Right forelimb (tissue), 1 donor: ENCODE data around the gene EPHB2.
"Not testable (repeated sequence)": the region's sequence is repeated elsewhere in the genome, so short reads cannot be mapped to it uniquely, and the experiment has no call there.

ENCODE experiments used
- DNase-seq: peaks from one replicate; pipeline ENCODE4 v3.0.0-alpha.2; 2018

EPHB2 gene

DNA sequence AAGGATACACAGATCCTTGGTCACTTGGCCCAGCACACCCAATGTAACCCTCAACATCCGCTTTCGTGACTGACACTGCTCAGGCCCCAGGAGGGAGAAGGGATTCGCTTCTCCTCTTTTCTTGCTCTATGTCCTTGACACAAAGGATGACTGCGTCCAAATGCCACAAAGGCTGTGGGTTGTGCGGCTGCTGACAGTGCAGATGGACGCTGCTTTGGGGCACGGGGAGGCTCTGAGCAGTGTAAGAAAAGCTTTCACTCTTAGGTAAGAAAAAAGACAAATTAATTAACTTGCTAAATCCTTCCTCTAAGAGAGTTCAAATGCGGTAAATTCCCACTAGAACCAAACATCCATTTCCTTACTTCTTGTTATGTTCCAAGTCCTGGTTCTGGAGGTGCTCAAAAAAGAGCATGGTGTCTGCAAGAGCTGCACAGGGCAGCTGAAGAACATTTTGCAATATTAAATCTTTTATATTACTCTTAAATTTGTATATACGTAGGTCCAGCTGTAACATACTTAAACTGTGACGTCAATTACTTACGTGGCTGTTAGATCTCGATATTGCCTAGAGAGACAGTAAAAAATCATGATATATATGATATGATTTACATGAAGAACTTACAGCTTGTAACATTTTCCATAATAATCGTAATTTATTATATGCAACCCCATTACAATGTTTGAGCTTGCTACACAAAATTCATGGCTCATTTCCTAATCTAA lies 19.4 kb upstream of the EPHB2 start:
- DNase-seq, result no peak

DNA sequence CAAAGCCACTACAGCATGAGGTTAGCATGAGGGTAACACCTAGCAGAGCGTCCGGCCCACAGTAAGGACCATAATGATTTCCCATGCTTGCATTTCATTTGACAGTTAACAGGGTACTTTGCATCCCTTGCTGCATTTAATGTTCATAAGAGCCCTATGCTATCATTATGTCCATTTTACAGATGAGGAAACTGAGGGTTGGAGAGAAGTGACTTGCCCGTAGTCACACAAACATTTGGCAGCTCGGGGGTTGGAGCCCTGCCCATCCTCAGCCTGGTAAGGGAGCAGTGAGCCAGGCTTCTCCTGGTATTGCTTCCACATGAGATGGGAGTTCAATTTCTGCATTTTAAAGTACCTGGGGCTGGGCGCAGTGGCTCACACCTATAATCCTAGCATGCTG lies 16.5 kb upstream of the EPHB2 start:
- no peak for DNase-seq

DNA sequence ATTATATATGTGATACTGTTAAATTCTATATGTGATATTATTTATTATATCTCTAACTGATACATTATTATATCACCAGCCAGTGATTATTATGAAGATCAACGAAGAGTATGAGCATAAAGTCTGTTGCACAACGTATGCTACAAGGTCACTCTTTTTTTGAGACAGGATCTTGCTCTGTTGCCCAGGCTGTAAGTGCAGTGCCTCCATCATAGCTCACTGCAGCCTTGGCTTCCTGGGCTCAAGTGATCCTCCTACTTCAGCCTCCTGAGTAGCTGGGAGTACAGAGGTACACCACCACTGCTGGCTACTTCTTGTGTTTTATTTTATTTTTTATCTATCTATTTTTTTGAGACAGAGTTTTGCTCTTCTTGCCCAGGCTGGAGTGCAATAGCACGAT lies 14.0 kb upstream of the EPHB2 start:
- no peak for DNase-seq

DNA sequence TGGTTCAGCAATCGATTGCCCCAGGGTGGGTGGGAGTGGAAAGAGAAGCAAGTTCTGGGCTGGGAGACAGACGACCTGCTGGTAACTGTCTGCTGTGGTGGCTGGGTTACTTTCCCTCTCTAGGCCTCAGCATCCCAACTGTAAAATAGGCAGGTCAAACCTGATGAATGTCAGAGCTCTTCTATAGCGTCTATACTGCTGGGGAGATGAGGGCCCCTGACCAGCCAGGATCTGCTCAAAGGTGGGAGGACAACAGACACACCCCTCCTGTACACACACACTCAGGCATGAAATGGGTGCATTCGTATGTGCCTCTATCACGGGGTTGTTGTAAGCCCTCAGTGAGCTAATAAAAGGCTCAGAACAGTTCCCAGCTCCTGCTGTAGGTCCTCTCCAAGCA lies 12.7 kb upstream of the EPHB2 start:
- DNase-seq, result no peak

DNA sequence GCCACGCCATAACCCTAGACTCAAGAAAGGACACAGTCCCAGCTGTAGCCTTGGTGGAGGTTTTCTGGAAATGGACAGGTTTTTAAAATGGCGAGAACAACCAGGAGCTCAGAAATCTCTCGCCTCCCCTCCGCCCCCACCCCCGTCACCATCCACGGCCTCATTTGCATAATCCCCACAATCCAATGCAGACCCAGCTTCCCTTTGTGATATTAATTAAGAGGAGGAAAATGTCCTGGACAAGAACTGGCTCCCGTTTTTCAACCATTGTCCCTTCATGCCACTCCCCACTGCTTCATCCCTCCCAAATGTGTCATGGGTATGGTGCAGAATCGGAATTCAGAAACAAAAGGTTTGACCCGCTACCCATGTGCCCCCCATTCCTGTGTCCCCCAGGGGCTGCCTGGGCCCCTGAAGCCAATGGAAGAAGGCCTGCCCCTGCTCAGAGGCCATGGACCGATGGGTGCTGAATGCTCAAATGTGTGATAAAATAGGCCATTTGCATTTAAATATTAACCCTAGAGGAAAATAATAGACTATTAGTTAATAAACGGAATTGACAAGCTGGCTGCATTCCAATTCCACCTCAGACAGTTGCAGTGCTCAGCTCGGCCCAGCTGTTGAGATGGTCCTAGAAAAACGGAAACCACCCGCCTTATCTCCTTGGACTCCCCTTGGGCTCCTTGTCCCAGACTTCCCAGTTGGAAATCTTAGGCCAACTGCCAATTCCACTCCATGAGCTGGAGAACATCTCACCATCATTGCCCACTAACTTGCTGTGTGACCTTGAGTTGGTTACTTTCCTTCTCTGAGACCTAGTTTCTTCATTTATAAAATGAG lies 10.7 kb upstream of the EPHB2 start:
- DNase-seq, result no peak

DNA sequence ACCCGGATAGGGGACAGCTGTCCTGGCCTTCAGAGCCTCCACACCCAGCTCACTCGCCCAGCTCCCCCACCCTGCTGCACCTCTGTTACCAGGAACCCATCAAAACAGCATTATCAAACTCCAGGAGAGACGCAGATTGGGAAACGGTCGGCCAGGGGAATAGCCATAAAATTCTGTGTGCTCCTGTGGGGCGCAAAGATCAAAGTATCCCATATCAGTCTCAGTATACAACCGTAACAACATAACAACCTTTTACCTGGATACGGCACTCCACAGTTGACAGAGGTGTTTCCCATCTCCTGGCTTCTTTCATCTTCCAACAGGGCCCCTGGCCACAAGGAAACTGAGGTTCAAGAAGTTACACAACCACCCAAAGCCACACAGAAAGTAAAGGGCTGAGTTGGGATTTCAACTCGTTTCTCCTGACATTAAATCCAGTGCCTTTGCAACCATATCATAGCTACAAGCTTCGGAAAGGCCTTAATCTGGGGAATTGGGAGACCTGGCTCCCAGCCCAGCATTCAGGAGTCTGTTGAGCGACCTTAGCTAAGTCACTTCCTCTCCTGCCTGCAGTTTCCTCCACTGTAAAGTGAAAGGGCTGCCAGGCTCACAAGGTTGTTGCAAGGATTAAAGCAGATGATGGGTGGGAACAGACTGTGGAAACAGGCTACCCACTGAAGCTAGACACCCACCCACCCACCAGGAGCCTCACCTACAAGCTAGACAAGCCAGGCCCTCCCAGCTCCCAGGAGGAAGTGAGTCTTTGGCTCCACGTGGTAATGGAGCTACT lies 8.1 kb upstream of the EPHB2 start:
- DNase-seq, result no peak

DNA sequence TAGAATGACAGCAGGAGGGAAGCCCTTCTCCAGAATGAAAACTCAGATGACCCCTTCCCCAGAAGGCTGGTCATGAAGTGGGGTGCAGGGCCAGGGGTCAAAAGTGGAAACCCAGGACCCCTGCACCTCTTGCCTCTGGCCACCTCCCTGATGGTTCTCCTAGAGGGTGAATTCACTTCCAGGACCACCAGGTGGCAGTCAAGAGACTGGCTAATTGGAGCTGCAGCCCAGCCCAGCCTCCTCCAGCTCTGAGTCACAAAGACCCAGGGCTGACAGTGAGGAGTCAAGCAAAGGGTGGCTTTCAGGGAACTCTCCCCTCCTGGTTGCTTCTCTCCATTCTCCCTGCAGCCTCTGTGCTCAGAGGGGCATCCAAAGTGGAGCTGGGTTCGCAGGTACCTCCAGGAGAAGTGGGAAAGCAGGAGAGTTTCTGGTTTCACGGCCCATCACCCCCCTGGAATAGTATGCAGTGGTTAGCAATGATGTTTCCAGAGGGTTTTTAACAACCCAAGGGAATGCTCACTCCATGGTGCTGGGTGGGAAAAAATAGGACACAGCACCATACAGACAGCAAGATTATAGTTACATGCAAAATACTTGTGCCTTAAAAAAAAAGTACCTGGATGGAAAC lies 6.1 kb upstream of the EPHB2 start:
- DNase-seq, result peak; percentile 84

DNA sequence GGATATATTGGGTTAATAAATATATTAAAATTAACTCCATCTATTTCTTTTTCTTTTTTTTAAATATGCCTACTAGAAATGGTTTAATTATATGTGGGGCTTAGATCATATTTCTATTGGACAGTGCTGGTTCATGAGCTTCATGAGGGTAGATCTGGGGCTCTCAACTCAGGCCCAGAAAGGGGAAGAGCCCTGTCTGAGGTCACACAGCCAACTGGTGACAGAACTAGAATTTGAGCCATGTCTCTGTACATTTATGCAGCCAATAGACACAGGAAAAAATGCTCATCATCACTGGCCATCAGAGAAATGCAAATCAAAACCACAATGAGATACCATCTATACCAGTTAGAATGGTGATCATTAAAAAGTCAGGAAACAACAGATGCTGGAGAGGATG lies 5.1 kb upstream of the EPHB2 start:
- no peak for DNase-seq

DNA sequence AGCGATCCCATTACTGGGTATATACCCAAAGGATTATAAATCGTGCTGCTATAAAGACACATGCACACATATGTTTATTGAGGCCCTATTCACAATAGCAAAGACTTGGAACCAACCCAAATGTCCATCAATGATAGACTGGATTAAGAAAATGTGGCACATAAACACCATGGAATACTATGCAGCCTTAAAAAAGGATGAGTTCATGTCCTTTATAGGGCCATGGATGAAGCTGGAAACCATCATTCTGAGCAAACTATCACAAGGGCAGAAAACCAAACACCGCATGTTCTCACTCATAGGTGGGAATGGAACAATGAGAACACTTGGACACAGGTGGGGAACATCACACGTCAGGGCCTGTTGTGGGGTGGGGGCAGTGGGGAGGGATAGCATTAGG lies 4.5 kb upstream of the EPHB2 start:
- not testable (repeated sequence) for DNase-seq

DNA sequence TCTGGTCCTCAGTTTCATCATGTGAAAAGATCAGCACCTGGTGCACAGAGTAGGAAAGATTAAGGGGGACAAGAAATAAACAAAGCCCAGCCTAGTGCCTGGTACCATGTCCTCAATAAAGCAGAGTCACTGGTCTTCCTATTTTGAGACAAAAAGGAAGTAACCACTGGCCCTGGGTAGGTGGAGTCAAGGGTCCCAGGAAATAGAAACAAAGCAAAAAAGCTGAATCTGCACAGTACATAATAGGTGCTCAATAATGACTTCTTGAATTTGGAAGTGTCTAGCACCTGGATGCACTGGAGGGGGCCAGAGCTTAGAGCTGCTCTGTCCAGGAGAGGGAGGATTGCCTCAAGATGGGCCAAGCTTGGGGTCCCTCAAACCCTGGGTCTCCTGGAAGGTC lies 1.9 kb upstream of the EPHB2 start:
- no peak for DNase-seq

DNA sequence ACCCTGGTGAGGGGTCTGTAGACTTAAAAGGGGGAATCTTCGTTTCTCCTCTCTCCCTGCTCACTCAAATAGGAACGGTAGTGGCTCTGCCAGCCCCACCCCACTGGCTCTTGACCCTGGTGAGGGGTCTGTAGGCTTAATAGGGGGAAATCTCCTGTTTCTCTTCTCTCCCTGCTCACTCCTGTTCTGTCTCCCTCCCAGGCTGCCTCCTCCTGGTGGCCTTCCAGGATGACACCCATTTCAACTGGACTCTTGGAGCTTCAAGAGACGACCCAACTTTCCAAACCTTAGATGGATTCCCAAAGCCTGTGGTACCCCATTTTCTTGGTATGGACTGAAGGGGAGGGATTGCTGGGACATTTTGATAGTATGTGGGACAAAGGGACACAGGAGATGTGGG lies 1.4 kb upstream of the EPHB2 start:
- DNase-seq, result no peak

DNA sequence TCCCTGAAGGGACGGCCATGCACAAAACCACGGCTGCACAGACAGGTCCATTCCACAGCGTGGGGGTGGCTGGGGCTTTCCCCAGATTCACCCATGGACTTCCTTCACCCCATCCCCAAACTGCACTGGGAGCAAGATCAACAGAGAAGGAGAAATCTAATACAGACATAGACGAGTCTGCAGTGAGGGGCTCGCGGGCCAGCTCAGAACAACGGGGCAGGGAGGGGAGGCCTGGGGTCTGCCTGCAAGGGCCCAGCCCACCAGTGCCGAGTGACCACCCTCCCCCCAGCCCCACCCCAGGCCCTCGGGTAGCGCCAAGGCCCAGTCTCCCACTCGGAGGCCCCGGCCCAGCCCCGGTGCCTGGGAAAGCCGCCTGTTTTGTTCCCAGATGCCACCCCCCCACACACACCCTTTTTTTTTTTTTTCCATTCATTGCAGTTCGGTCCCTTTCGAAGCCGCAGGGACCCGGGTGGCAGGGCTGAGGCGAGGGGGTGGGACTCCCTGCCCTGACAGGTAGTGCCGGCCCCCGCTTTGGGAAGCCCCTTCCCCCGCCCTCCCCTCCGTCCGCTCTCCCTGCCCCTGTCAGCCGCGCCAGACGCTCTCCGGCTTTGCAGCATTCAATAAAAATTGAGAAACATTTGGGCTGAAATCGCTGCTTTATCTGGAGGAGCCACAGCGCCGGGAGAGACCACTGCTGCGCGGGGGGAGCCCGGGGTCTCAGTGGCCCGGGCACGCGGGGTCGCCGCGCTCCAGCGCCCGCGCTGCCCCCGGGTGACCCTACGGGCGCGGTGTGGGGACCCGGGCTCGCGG lies 543 bp upstream of the EPHB2 start:
- peak; percentile 87 for DNase-seq

DNA sequence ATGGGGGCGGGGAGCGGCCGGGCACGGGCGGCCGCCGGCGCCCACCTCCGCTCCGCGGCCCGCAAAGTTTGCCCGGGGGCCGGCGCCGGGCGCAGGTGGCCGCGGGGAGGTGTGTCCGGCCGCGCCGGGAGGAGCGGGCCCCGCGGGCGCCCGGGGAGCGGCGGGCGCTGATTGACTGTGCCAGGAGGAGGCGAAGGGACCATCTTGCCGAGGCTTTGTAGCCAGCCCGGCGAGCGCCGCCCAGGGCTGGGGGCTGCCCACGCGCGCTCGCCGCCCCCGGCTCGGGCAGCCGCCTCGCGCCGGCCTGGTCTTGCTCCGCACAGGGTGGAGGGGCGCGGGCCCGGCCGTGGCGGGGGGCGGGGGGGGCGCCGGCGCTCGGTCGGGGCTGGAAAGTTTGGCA lies 432 bp downstream of the EPHB2 start:
- no peak for DNase-seq

DNA sequence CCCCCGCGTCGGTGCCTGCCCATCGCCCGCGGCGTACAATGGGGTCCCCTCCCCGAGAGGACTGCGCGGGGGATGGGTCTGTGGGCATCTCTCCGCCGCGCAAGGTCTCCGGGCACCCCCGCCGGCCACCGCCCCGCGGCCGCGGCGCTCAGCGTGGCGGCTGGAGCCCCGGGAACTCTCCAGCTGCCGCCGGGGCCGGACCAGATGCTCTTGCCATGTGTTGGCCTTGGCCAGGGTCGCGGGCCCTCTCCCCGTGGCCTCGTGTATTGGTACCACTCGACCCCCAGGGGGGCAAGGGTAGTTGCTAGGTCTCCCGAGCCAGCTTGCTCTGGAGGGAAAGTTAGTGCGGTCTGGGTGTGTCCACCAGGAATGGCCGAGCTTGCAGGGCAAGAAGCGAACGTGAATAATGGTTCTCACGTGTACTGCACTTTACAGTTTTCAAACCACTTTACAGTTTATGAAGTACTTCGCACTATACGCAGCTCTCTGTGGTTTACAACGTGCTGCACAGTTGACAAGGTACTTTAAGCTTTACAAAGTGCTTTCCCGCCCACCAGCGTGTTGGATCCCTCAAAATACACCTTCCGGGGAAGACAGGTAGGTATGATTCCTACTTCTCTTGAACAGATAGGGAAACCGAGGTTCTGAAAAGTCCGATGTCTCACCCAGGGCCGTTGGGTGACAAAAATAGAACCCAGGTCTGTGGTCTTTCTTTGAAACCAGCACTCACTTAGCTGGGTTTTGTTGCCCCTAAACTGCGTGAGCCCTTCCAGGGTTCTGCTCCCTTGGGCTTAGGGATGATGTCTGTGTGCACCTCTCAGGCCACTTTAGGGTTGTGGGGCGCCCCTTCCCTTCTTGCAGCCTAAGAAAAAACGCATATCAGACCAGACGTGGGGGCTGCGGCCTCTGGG lies 1.2 kb downstream of the EPHB2 start:
- DNase-seq, result no peak

DNA sequence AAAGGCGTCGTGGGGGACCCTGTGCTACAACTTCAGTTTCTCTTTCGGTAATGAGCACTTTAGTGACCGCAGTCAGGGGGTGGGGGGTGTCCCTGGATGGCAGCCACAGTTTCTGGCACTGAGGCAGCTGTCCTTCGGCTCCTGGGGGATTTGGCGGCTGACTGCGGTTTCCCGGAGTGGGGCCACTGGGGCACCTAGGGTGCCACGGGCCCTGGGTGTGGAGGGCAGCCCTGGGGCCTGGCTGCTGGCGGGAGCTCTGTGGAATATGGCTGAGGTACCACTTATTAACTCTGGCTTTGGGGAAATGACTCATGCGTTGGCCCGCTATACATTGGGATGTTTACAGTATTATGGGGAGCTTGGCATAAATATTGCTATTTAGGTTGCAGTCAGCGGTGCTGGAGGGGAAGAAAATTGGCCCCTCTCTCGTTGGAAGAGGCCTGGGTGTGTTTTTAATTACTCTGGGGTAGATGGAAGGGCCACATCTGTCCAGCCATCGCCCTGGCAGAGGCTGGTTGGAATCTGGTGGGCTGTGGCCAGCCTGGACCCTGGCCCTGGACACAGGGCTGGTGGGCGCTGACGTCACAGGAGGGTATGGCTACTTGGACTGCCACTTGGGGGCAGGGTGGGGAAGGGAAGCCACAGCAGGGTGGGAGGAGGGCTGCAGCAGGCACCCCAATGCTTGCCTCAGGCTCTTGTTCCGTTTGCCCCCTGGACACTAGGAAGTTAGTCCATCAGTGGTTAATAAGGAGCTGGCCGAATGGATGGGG lies 2.0 kb downstream of the EPHB2 start:
- DNase-seq, result no peak

DNA sequence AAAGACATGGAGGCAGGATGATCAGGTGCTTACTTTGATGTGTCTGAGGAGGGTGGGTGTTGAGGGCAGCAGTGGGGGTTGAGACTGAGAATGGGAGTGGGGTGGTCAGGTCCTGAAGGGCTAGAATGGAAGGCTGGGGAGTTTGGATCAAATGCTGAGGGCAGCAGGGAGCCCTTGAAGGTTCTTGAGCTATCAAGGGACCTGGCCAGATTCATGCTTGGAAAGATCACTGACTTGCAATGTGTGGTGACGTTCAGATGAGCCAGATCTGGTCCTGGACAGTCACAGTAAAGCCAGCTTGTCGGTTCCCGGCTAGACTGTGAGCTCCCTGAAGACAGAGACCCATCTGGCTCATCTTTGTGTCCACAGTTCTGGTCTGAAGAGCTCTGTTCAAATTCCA lies 3.8 kb downstream of the EPHB2 start:
- DNase-seq, result no peak

DNA sequence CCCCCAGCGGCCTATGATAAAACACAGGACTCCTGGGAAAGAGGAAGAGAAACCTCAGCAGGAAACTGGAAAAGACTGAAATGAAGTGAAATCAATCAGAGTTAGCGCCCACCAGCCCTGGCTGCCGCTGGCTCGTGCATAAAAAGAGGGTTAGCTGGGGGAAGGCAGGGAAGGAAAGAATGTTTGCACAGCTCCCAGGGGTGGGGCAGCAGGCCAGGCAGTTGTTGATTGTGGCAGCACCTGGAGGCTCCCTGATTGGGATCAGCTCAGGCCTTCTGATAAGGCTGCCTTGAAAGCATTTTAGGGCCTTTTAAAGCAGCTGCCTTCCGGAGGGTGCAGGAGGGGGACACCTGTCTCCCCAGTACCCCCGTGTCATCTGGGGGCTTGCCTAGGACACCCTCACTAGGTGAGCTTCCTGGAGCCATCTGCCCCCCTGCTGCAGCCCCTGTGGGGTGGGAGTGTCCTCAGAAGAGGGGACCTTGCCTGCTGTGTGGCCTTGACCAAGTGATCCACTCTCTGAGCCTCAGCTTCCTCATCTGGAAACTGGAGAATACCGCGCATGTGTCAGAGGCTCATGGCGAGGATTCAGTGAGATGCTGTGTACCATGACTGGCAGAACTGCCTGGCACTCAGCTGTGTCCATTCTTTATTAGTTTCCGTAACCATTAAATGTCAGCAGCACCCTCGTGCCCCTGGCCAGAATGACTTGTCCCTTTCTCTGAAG lies 6.6 kb downstream of the EPHB2 start:
- no peak for DNase-seq

DNA sequence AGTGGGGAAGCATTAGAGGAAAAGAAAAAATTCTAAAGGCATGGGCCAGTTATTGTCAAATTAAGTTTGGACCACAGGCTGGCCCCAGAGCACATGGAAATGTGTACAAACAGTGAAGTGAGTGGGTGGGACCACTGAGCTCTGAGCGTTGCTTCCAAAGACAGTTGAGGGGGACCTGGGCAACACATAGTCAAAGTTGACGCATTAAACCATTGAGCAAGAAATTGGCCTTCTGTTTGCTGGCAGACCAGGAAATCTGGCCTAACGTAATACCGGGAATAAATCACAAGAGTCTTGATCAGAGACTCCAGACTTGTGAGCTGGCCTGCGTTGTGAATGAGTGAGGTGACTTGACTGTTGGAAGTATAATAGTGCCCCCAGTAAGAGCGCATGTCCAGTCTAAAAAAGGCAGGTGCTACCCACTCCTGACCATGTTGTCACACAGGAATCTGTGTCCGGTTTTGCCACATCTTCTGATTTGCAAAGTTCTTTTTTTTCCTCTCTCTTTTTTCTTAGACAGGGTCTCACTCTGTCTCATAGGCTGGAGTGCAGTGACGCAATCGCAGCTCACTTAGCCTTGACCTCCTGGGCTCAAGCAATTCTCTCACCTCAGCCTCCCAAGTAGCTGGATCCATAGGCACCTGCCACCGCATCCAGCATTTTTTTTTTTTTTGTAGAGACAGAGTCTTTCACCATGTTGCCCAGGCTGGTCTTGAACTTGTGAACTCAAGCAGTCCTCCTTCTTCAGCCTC lies 10.7 kb downstream of the EPHB2 start:
- DNase-seq, result no peak
